Measurements from ENCODE around the gene SLC13A2.

DNA sequence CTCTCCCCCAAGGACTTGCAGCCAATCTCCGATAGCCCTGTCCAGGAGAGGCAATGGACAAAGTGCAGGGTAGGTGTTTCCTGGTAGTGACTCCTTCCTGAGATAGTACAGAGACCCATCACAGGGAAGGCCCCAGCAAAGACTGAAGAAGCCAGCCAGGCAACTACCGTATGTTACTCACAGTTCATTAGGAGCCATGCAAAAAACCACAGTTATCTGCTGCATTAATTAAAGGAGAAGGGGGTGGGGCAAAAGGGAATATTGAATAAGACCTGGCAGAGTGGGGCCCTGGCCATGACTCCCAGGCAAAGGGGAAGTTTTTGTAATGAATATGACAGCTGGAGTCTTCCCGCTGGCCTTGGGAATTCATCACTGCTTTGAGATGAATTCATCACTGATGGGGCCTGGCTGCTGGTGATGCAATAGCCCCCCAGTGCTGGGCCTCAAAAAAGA is 2.5 kb upstream of the SLC13A2 start:
- TF ChIP-seq SUZ12 (IDR thresholded peaks at IDR 0.05), result no peak
- TF ChIP-seq TARDBP (IDR thresholded peaks at IDR 0.05), result no peak
- TF ChIP-seq SP1 (IDR thresholded peaks at IDR 0.05), result no peak
- no peak for TF ChIP-seq ELF4 (IDR thresholded peaks at IDR 0.05)
- TF ChIP-seq FOXA1 (IDR thresholded peaks at IDR 0.05), result no peak
- no peak for TF ChIP-seq NFRKB (IDR thresholded peaks at IDR 0.05)
- TF ChIP-seq FOXM1 (IDR thresholded peaks at IDR 0.05; ENCODE audit: borderline replicate concordance), result no peak
- TF ChIP-seq CTBP1 (IDR thresholded peaks at IDR 0.05; ENCODE audit: borderline replicate concordance), result no peak
- no peak for TF ChIP-seq ARNT (IDR thresholded peaks at IDR 0.05)
- TF ChIP-seq L3MBTL2 (conservative IDR thresholded peaks at IDR 0.05), result no peak
- TF ChIP-seq ZNF384 (IDR thresholded peaks at IDR 0.05), result no peak
- no peak for TF ChIP-seq BHLHE40 (IDR thresholded peaks at IDR 0.05; ENCODE audit: borderline replicate concordance)
